MCF 10A (cell line): ENCODE measurements around the gene AASDHPPT. TPM values are rescaled to one million over a fixed set of nuclear protein-coding genes. Genes with fewer than 3 reads are reported as not detected.

Source experiments
- BruUV-seq: library from RNA; stranded (reverse); fragments of 400-500 nt; replicated peaks from 2 replicates; lab custom pipeline; 2021; lab: Mats Ljungman, UMichigan
- CTCF ChIA-PET: fragments of 300-600 bp; sonication (Branson Sonifier 250); formaldehyde crosslinking; extraction: SDS; loops from one replicate; lab custom pipeline; 2021; ENCODE audit warnings: antibody characterized with exemption, inconsistent platforms; lab: Yijun Ruan, JAX
- POLR2A ChIA-PET: fragments of 300-600, 350-650 bp; sonication (Branson Sonifier 250); formaldehyde crosslinking; extraction: SDS; loops from one replicate; lab custom pipeline; 2020; ENCODE audit warnings: antibody characterized with exemption, inconsistent platforms; lab: Yijun Ruan, JAX
- DNase-seq: peaks from one replicate; pipeline ENCODE4 v3.0.0-alpha.2; 2018; ENCODE audit not compliant: unreplicated experiment
- H3K27ac Mint-ChIP-seq: one replicate; pipeline ENCODE4 v1.8.0; 2022; ENCODE audit warnings: mild to moderate bottlenecking, low read depth, mixed read lengths; ENCODE audit not compliant: unreplicated experiment
- H3K27me3 Mint-ChIP-seq: one replicate; pipeline ENCODE4 v1.8.0; 2022; ENCODE audit warnings: mixed read lengths; ENCODE audit not compliant: insufficient read depth, unreplicated experiment
- H3K36me3 Mint-ChIP-seq: one replicate; pipeline ENCODE4 v1.8.0; 2022; ENCODE audit warnings: mild to moderate bottlenecking, moderate library complexity, mixed read lengths; ENCODE audit not compliant: insufficient read depth, unreplicated experiment
- H3K4me1 Mint-ChIP-seq: one replicate; pipeline ENCODE4 v1.8.0; 2022; ENCODE audit warnings: mixed read lengths; ENCODE audit not compliant: insufficient read depth, unreplicated experiment
- H3K4me3 Mint-ChIP-seq: one replicate; pipeline ENCODE4 v1.8.0; 2022; ENCODE audit warnings: mild to moderate bottlenecking, moderate library complexity, mixed read lengths; ENCODE audit not compliant: unreplicated experiment
- H3K9me3 Mint-ChIP-seq: one replicate; pipeline ENCODE4 v1.8.0; 2022; ENCODE audit warnings: mixed read lengths; ENCODE audit not compliant: unreplicated experiment
- CTCF ChIP-seq: fragments of 200-600 bp; IDR thresholded peaks from one replicate; pipeline ENCODE4 v1.8.0; 2022; ENCODE audit warnings: antibody characterized with exemption, mild to moderate bottlenecking; ENCODE audit not compliant: unreplicated experiment
- intact Hi-C: fragments of 100-400 bp; cut with micrococcal nuclease; formaldehyde crosslinking; loops from 2 replicates; pipeline ENCODE4 v1.14.1; 2022
- total RNA-seq: library from RNA; stranded (reverse); gene quantifications from 2 replicates; pipeline ENCODE4 v1.2.3, GENCODE V29; 2022

Gene AASDHPPT
- total RNA-seq, 1 experiment from 2014 or later: 56.3 TPM

GRCh38 chr11:106061249-106061784 is 16.1 kb upstream of the AASDHPPT start:
- no peaks in the 10 kb centered on the region for H3K36me3 Mint-ChIP-seq
- CTCF ChIA-PET: no interaction called here
- no peak overlapping the region for H3K27ac Mint-ChIP-seq
- DNase-seq: no peak
- no peaks in the 10 kb centered on the region for H3K4me1 Mint-ChIP-seq
- no TSS peak for BruUV-seq
- no peaks in the 10 kb centered on the region for H3K9me3 Mint-ChIP-seq
- intact Hi-C loops: no loop called here
- H3K27me3 Mint-ChIP-seq: no peaks in the 10 kb centered on the region
- TF ChIP-seq CTCF: no peak
- no peak overlapping the region for H3K4me3 Mint-ChIP-seq
- POLR2A ChIA-PET: interaction anchor here (1.8 kb wide), 1 partner anchor 16 kb away, joined by 4 read pairs; the partner anchor contains the start of genes AASDHPPT and KBTBD3

- ChIA-PET POLR2A (interaction anchor here (1.3 kb wide), 1 partner anchor 13 kb away, joined by 3 read pairs; no protein-coding TSS in a partner anchor), CTCF (no interaction called here)
- no peaks in the 10 kb centered on the region for H3K9me3 Mint-ChIP-seq
These were observed 15.2 kb upstream of the AASDHPPT start for GRCh38 chr11:106061954-106062949.

GRCh38 chr11:106063009-106063408 is 14.5 kb upstream of the AASDHPPT start:
- no peaks in the 10 kb centered on the region for H3K4me1 Mint-ChIP-seq
- H3K27ac Mint-ChIP-seq: no peak overlapping the region
- no TSS peak for BruUV-seq
- H3K27me3 Mint-ChIP-seq: no peaks in the 10 kb centered on the region
- no peaks in the 10 kb centered on the region for H3K36me3 Mint-ChIP-seq
- CTCF ChIA-PET: no interaction called here
- POLR2A ChIA-PET: interaction anchor here (1.3 kb wide), 1 partner anchor 13 kb away, joined by 3 read pairs; no protein-coding TSS in a partner anchor
- DNase-seq: no peak
- no peak for TF ChIP-seq CTCF
- no peak overlapping the region for H3K4me3 Mint-ChIP-seq
- H3K9me3 Mint-ChIP-seq: no peaks in the 10 kb centered on the region
- intact Hi-C loops: no loop called here

More at GRCh38 chr11:106061954-106062949, 15.2 kb upstream of the AASDHPPT start:
- H3K4me1 Mint-ChIP-seq: no peaks in the 10 kb centered on the region
- H3K27me3 Mint-ChIP-seq: no peaks in the 10 kb centered on the region
- no peak for TF ChIP-seq CTCF
- H3K27ac Mint-ChIP-seq: no peak overlapping the region
- BruUV-seq: no TSS peak
- intact Hi-C loops: no loop called here
- H3K4me3 Mint-ChIP-seq: no peak overlapping the region
- DNase-seq: no peak
- H3K36me3 Mint-ChIP-seq: no peaks in the 10 kb centered on the region

GRCh38 chr11:106070606-106071005 is 6.9 kb upstream of the AASDHPPT start:
- Mint-ChIP-seq H3K4me3 (no peak overlapping the region), H3K27me3 (no peaks in the 10 kb centered on the region), H3K36me3 (no peaks in the 10 kb centered on the region), H3K27ac (no peak overlapping the region), H3K4me1 (peaks cover 12% of the 10 kb centered on the region), H3K9me3 (no peaks in the 10 kb centered on the region)
- TF ChIP-seq CTCF: no peak
- intact Hi-C loops: no loop called here
- CTCF ChIA-PET: interaction anchor here (1.2 to 1.3 kb wide), 2 partner anchors 14 to 21 kb away, joined by 3 to 9 read pairs; no protein-coding TSS in a partner anchor
- peak; percentile 28 for DNase-seq
- POLR2A ChIA-PET: interaction anchor here (0.6 to 1.3 kb wide), 3 partner anchors 13 to 638 kb away, joined by 3 read pairs; no protein-coding TSS in a partner anchor
- BruUV-seq: no TSS peak
